Activated T-helper 1 cell treated with Interleukin-2 at 50 U/mL for 16 hours (primary cell): Measurements from ENCODE around the gene MAGI2.

Experiments
- DNase-seq: peaks from one replicate; pipeline ENCODE4 v3.0.0-alpha.2; 2020; ENCODE audit warnings: low read depth

The MAGI2 gene

GRCh38 chr7:79453558-79454360, at the start of gene MAGI2:
MAGI2 (minus strand) TSS chr7:79453667; CDS start chr7:79453320, 347 bp downstream.
- DNase-seq = no peak

- no peak for DNase-seq
Observed at GRCh38 chr7:79502151-79502550, 48.7 kb upstream of the MAGI2 start.

GRCh38 chr7:79500759-79501158, 47.3 kb upstream of the MAGI2 start:
- no peak for DNase-seq

GRCh38 chr7:79497728-79498127, 44.3 kb upstream of the MAGI2 start:
- no peak for DNase-seq

- DNase-seq = no peak
Observed at GRCh38 chr7:79495544-79496272, 42.2 kb upstream of the MAGI2 start.

- no peak for DNase-seq
Observed at GRCh38 chr7:79494046-79494445, 40.6 kb upstream of the MAGI2 start.

- DNase-seq = no peak
Observed at GRCh38 chr7:79489371-79489770, 35.9 kb upstream of the MAGI2 start.

GRCh38 chr7:79478386-79478785, 24.9 kb upstream of the MAGI2 start:
- no peak for DNase-seq

GRCh38 chr7:79475455-79475854, 22.0 kb upstream of the MAGI2 start:
- DNase-seq = no peak

GRCh38 chr7:79471699-79472098, 18.2 kb upstream of the MAGI2 start:
- DNase-seq = no peak

- no peak for DNase-seq
Observed at GRCh38 chr7:79471283-79471682, 17.8 kb upstream of the MAGI2 start.

- DNase-seq = no peak
Observed at GRCh38 chr7:79465551-79465950, 12.1 kb upstream of the MAGI2 start.

GRCh38 chr7:79464051-79464450, 10.6 kb upstream of the MAGI2 start:
- no peak for DNase-seq

GRCh38 chr7:79462390-79462789, 8.9 kb upstream of the MAGI2 start:
- DNase-seq = no peak

GRCh38 chr7:79461660-79462059, 8.2 kb upstream of the MAGI2 start:
- no peak for DNase-seq

- no peak for DNase-seq
Observed at GRCh38 chr7:79459381-79459780, 5.9 kb upstream of the MAGI2 start.

GRCh38 chr7:79458796-79459195, 5.3 kb upstream of the MAGI2 start:
- no peak for DNase-seq

- DNase-seq = no peak
Observed at GRCh38 chr7:79455173-79455790, 1.8 kb upstream of the MAGI2 start.

- no peak for DNase-seq
Observed at GRCh38 chr7:79454361-79454960, 994 bp upstream of the MAGI2 start.

GRCh38 chr7:79453266-79453557, 255 bp downstream of the MAGI2 start:
- no peak for DNase-seq

GRCh38 chr7:79452495-79453265, 787 bp downstream of the MAGI2 start:
- no peak for DNase-seq

- DNase-seq = no peak
Observed at GRCh38 chr7:79452032-79452494, 1.4 kb downstream of the MAGI2 start.
